Measurements from ENCODE around the gene WDR27.

Gene WDR27

GRCh38 chr6:169510871-169511270, 191.0 kb downstream of the WDR27 start:
- DNase-seq = no peak

- no peak for DNase-seq
Measured at GRCh38 chr6:169508452-169508851, 193.4 kb downstream of the WDR27 start.

- no peak for DNase-seq
Measured at GRCh38 chr6:169503422-169504152, 198.2 kb downstream of the WDR27 start.

GRCh38 chr6:169502445-169502844, 199.4 kb downstream of the WDR27 start:
- DNase-seq = no peak

- DNase-seq = no peak
Measured at GRCh38 chr6:169501777-169502313, 200.0 kb downstream of the WDR27 start.

- no peak for DNase-seq
Measured at GRCh38 chr6:169501128-169501527, 200.7 kb downstream of the WDR27 start.

- DNase-seq = no peak
Measured at GRCh38 chr6:169500688-169501087, 201.1 kb downstream of the WDR27 start.

GRCh38 chr6:169499848-169500247, 202.0 kb downstream of the WDR27 start:
- DNase-seq = no peak

- no peak for DNase-seq
Measured at GRCh38 chr6:169498916-169499513, 202.8 kb downstream of the WDR27 start.

GRCh38 chr6:169495601-169496000, 206.2 kb downstream of the WDR27 start:
- no peak for DNase-seq

GRCh38 chr6:169494038-169494437, 207.8 kb downstream of the WDR27 start:
- no peak for DNase-seq

- DNase-seq = no peak
Measured at GRCh38 chr6:169491482-169491881, 210.3 kb downstream of the WDR27 start.

GRCh38 chr6:169490830-169491229, 211.0 kb downstream of the WDR27 start:
- DNase-seq = no peak

GRCh38 chr6:169490246-169490641, 211.6 kb downstream of the WDR27 start:
- DNase-seq = no peak

GRCh38 chr6:169489563-169490245, 212.1 kb downstream of the WDR27 start:
- DNase-seq = no peak

GRCh38 chr6:169487579-169488436, 214.0 kb downstream of the WDR27 start:
- no peak for DNase-seq

GRCh38 chr6:169479783-169480495, 221.9 kb downstream of the WDR27 start:
- DNase-seq = no peak

- no peak for DNase-seq
Measured at GRCh38 chr6:169474362-169474761, 227.5 kb downstream of the WDR27 start.

GRCh38 chr6:169473663-169474062, 228.2 kb downstream of the WDR27 start:
- DNase-seq = no peak

- no peak for DNase-seq
Measured at GRCh38 chr6:169472786-169473416, 228.9 kb downstream of the WDR27 start.

GRCh38 chr6:169470790-169471189, 231.0 kb downstream of the WDR27 start:
- DNase-seq = no peak

- no peak for DNase-seq
Measured at GRCh38 chr6:169469028-169469427, 232.8 kb downstream of the WDR27 start.
